ENCODE results near the gene TPT1.
"Not testable (repeated sequence)": the region's sequence is repeated elsewhere in the genome, so short reads cannot be mapped to it uniquely, and the experiment has no call there.

Gene TPT1

GRCh38 chr13:45365558-45365885 lies 24.5 kb upstream of the TPT1 start:
- DNase-seq, result no peak

GRCh38 chr13:45364876-45365557 lies 24.0 kb upstream of the TPT1 start:
- DNase-seq, result no peak

GRCh38 chr13:45362939-45363338 lies 22.0 kb upstream of the TPT1 start:
- DNase-seq, result no peak

- no peak for DNase-seq
These were observed 20.7 kb upstream of the TPT1 start for GRCh38 chr13:45361596-45362206.

GRCh38 chr13:45356966-45357672 lies 16.1 kb upstream of the TPT1 start:
- no peak for DNase-seq

GRCh38 chr13:45353895-45354294 lies 12.9 kb upstream of the TPT1 start:
- no peak for DNase-seq

- no peak for DNase-seq
These were observed 11.0 kb upstream of the TPT1 start for GRCh38 chr13:45352031-45352430.

- no peak for DNase-seq
These were observed 9.2 kb upstream of the TPT1 start for GRCh38 chr13:45350152-45350551.

GRCh38 chr13:45349438-45349837 lies 8.5 kb upstream of the TPT1 start:
- no peak for DNase-seq

GRCh38 chr13:45344064-45344463 lies 3.1 kb upstream of the TPT1 start:
- DNase-seq, result not testable (repeated sequence)

- not testable (repeated sequence) for DNase-seq
These were observed 2.1 kb upstream of the TPT1 start for GRCh38 chr13:45343102-45343501.

- DNase-seq, result not testable (repeated sequence)
These were observed 1.7 kb upstream of the TPT1 start for GRCh38 chr13:45342668-45343067.

GRCh38 chr13:45341799-45342500 lies 967 bp upstream of the TPT1 start:
- no peak for DNase-seq

GRCh38 chr13:45340422-45341033 lies 455 bp downstream of the TPT1 start:
- peak; percentile 44 for DNase-seq

- no peak for DNase-seq
These were observed 1.1 kb downstream of the TPT1 start for GRCh38 chr13:45339867-45340266.

- no peak for DNase-seq
These were observed 1.6 kb downstream of the TPT1 start for GRCh38 chr13:45339399-45339798.

- no peak for DNase-seq
These were observed 3.2 kb downstream of the TPT1 start for GRCh38 chr13:45337803-45338202.

- no peak for DNase-seq
These were observed 3.6 kb downstream of the TPT1 start for GRCh38 chr13:45337395-45337794.

- no peak for DNase-seq
These were observed 4.8 kb downstream of the TPT1 start for GRCh38 chr13:45336025-45336800.

GRCh38 chr13:45335397-45336024 lies 5.5 kb downstream of the TPT1 start:
- DNase-seq, result no peak

GRCh38 chr13:45333977-45334922 lies 6.7 kb downstream of the TPT1 start:
- no peak for DNase-seq
